Activated CD8-positive, alpha-beta memory T cell treated with anti-CD3 and anti-CD28 coated beads for 48 hours (primary cell): ENCODE data around the gene IPO13.
A peak's percentile ranks its signal among the peaks of the same experiment; 100 is the strongest.

ENCODE experiments used
- DNase-seq, 3 experiments: peaks; one replicate each; pipeline ENCODE4 v3.0.0-alpha.2; 2020; ENCODE audit warnings: low read depth in 2 of 3, low spot score in 2 of 3

IPO13 gene

GRCh38 chr1:43947874-43948437, 1.2 kb downstream of the IPO13 start:
- no peak for DNase-seq

GRCh38 chr1:43949678-43950077, 2.9 kb downstream of the IPO13 start:
- no peak for DNase-seq

GRCh38 chr1:43951021-43951985, 4.6 kb downstream of the IPO13 start:
- DNase-seq, result no peak

GRCh38 chr1:43952731-43953346, 6.1 kb downstream of the IPO13 start:
- no peak for DNase-seq

GRCh38 chr1:43953361-43953760, 6.6 kb downstream of the IPO13 start:
- no peak for DNase-seq

- no peak for DNase-seq
Measured at GRCh38 chr1:43954036-43954435, 7.3 kb downstream of the IPO13 start.

- DNase-seq, result no peak
Measured at GRCh38 chr1:43956234-43956633, 9.5 kb downstream of the IPO13 start.

- DNase-seq, result no peak
Measured at GRCh38 chr1:43957407-43958040, 10.8 kb downstream of the IPO13 start.

GRCh38 chr1:43958351-43959255, 11.9 kb downstream of the IPO13 start:
- no peak for DNase-seq

GRCh38 chr1:43960798-43961197, 14.0 kb downstream of the IPO13 start:
- DNase-seq, result no peak

- DNase-seq, result no peak
Measured at GRCh38 chr1:43961692-43962091, 14.9 kb downstream of the IPO13 start.

- no peak for DNase-seq
Measured at GRCh38 chr1:43962324-43962723, 15.6 kb downstream of the IPO13 start.

GRCh38 chr1:43963006-43963405, 16.3 kb downstream of the IPO13 start:
- no peak for DNase-seq

GRCh38 chr1:43963890-43964289, 17.1 kb downstream of the IPO13 start:
- DNase-seq, result no peak

- no peak for DNase-seq
Measured at GRCh38 chr1:43965316-43965715, 18.6 kb downstream of the IPO13 start.

GRCh38 chr1:43968348-43968948, 21.7 kb downstream of the IPO13 start:
- no peak for DNase-seq

- DNase-seq, result no peak
Measured at GRCh38 chr1:43969416-43969745, 22.6 kb downstream of the IPO13 start.

- DNase-seq, result peak; percentile 68 to 91 (median 89)
Measured at GRCh38 chr1:43969746-43970466, 23.2 kb downstream of the IPO13 start, which contains the start of gene DPH2. DPH2 (plus strand) TSS chr1:43970010; CDS start chr1:43970176, 166 bp downstream.

GRCh38 chr1:43970502-43970901, 23.8 kb downstream of the IPO13 start:
- no peak for DNase-seq

- DNase-seq, result no peak
Measured at GRCh38 chr1:43970911-43971310, 24.2 kb downstream of the IPO13 start.
